GM04504 (cell line): ENCODE measurements around the gene PDE1C.
A peak's percentile ranks its signal among the peaks of the same experiment; 100 is the strongest.
"Not testable (repeated sequence)": the region's sequence is repeated elsewhere in the genome, so short reads cannot be mapped to it uniquely, and the experiment has no call there.

Source experiments
- DNase-seq: peaks from one replicate; pipeline ENCODE4 v3.0.0-alpha.2; 2012; ENCODE audit warnings: low read depth

PDE1C gene

DNA sequence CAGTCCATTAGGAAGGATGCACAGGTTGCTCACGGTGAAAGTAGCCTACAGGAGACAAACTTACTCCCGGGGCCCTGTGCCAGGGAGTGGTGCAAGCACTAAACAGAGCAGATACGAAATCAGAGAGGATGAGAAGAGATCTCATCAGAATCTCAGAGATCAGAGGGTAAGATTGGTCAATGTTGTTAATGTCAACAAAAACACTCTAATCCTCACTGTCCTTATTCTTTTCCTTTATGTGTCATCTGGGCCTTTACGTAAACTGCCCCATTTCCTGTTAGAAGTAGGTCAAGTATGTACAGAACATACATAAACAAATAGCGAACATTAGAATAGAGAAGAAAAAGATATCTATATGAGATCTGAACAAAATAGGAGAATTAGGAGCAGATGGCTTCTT, 220.1 kb downstream of the PDE1C start:
- DNase-seq, result no peak

DNA sequence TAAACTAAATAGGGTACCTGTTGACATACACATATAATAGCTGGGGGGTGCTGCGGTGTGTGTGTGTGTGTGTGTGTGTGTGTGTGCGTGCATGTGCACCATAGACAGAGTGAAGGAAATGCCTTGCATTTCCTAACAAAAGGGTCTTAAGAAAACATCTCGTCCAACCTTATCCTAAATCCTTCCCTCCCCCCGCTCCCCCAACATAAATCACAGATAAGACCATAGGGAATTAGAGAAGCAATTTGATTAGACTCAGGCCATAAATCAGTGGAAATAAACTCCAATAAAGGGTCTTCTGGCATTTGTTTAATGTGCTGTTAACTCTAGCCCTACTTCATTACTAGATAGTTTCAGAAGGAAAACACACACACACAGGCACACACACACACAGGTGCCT, 234.7 kb downstream of the PDE1C start:
- no peak for DNase-seq

DNA sequence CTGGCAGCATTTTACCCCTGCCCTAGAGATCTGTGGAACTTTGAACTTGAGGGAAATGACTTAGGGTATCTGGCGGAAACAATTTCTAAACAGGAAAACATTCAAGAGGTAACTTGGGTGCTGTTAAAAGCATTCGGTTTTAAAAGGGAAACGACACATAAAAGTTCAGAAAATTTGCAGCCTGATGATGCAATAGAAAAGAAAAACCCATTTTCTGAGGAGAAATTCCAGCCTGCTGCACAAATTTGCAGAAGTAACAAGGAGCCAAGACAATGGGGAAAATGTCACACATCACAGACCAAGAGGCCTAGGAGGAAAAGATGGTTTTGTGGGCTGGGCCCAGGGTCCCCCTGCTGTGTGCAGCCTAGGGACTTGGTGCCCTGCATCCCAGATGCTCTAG, 236.6 kb downstream of the PDE1C start:
- DNase-seq, result not testable (repeated sequence)

DNA sequence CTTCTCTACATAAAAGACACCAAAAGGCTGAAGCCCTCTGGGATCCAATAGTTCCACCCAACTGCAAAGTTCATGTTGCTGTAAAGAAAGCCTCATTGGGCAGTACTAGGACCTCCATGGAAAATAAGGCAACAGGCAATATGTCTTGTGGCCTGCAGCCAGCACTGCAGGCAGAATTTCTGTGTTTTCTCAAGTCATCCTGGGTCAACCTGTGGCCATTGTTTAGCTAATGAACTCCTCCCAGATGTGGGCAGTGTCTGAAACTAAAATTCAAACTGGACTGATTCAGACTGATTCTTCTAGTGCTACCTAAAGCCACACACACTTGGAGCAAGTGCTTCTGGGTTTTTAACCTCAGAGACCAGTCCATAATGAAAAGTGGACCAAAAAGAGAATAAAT, 241.7 kb downstream of the PDE1C start:
- no peak for DNase-seq

DNA sequence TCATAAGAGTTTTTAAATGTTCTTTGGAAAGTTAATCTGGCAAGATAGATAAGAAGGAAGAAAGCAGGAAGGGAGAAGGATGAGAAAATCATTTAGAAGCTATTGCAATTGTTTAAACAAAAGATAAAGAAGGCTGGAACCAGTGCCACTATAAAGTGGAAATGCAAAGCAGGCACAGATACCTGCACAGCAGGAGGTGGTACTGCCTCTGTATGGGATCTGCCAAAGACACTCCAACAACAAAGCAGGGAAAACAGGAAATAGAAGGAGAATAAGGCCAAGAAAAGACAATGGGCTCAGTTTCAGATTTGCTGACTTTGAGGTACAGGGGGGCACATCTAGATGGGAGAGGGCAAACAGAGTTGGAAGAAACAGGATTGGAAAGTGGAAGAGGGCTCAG, 244.6 kb downstream of the PDE1C start:
- no peak for DNase-seq

DNA sequence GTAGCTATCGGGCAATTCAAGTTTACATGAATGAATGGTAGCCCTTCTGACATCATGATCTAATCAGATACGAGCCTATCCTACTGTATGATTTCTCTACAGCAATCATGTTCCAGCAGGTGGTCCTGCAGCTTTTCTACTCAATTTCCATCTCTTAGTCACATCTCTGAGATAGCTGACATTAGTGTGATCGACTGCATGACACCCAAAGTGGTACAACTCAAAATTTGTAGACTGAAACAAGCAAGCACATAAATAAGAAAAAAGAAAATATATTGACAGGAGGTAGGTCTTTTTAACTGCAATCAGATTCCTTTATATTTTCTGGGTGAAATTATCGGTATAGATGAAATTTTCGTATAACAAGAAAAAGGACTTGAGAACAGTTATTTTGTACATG, 251.2 kb downstream of the PDE1C start:
- DNase-seq, result no peak

DNA sequence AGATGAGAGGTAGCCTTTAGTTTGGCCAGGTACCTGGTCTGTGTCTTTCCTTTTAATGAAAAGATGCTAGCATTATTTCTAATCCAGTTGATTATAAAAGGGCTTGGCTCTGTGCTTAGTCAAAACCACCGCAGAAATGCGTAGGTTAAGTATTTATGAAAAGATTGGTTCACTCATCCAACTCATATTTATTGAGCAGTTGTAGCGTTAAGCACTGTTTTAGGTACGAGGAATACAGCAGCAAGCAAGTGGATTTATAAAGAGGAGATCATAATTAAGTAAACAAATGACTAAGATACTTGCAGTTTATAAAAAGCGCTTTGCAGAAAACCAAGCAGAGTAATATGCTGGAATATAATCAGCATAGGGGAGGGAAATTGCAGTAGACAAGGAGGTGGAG, 253.4 kb downstream of the PDE1C start:
- no peak for DNase-seq

DNA sequence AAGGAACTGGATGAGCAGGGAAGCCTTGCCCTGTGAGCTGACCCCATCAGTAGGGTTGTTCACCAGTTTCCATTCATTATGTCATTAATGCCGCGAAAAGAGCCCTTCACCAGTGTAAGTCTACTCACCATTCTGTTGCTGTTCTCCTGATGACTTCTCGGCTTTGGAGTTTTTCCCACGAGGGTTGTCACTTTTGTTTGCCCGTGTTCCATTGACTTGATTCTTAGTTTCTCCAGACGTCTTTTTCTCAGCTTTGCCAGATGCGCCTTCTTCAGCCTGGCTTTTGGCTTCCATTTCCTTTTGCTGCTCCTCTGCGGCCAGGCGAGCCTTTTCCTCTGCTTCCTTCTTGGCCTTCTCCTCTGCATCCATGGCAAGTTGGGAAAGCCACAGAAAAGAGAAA, 254.4 kb downstream of the PDE1C start:
- DNase-seq, result no peak

DNA sequence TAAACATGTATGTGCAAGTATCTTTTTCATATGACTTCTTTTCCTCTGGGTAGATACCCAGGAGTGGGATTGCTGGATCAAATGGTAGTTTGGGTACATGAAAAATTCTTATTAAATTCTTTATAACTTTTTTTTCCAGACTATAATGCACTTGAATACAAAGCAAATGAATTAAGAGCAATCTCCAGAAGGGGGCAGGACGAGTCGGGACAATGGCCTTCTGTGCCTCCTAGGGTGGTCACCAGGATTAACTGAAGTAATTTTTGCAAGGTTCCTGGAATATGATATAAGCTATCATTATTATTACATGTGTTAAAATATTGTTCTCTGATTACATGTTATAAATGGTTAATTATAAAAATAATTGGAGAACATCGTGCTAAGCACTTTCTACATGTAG, 256.0 kb downstream of the PDE1C start:
- no peak for DNase-seq

DNA sequence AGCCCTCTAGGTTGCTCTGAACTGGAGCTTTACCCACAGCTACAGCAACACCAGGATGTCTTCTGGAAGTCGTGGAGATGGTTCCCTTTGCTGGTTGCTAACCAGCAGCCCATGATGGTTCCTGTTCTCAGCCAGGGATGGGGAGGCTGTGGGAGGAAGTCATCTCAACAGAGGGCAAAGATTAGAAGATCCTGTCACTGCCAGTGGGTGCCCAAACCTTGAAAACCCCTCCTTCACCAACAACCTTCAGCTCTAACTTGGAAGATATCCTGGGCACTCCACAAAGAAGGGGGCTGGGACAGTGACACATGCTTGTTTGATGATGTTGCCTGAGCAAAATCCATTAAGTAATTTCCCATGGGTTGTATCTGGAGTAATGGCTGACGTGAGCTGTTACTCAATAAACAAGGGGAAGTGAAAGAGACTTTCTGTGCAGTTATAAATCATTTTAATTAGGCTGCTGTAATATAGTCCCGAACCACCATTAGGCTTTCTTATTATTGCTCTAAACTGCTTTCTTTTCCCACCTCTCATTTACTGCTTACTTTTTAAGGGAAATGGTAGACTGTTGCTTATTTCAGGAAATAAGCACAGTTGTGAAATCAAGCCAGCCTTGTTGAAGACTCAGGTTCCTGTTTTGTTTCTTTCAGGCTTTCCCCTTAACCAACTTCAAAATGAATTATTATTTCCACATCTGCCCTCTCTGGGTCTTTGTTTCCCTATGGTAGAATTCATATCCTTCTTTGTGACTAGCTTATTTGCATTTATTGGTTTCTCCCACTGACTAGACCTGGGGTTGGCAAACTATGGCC, 258.4 kb downstream of the PDE1C start:
- DNase-seq, result peak; percentile 60

DNA sequence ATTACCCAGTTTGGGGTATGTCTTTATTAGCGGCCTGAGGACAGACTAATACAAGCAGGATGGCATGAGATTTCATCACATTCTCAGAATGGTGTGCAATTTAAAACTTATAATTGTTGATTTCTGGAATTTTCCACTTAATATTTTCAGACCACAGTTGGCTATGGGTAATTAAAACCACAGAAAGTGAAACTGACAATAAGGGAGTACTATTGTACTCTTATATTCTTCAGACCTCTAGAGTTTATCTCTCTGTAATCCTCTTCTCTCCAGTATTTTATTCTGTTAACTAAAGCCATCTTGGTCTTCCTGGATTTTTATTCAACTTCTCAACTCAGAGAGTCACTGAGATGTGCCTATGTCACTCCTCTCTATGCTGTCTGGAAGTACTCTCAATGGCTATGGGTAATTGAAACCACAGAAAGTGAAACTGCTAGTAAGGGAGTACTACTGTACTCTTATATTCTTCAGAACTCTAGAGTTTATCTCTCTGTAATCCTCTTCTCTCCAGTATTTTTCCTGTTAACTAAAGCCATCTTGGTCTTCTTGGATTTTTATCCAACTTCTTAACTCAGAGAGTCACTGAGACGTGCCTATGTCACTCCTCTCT, 264.9 kb downstream of the PDE1C start:
- DNase-seq, result no peak

DNA sequence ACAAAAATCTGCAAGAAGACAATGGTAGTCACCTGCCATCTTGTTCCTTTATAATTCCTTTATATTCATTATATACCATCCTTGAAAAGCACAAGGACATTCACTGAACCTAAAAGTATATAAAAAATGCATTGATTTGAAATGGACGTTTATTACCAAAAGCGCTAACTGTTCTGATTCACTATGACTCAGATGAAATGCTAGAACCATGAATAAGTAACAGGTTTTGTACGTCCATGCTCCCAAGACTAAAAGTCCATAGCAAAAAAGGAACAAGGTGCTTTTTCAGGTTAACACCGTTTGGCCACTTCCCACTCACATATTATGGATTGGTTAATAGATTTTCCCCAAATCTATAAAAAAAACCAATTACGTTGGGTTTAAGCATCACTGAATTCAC, 273.8 kb downstream of the PDE1C start:
- no peak for DNase-seq

DNA sequence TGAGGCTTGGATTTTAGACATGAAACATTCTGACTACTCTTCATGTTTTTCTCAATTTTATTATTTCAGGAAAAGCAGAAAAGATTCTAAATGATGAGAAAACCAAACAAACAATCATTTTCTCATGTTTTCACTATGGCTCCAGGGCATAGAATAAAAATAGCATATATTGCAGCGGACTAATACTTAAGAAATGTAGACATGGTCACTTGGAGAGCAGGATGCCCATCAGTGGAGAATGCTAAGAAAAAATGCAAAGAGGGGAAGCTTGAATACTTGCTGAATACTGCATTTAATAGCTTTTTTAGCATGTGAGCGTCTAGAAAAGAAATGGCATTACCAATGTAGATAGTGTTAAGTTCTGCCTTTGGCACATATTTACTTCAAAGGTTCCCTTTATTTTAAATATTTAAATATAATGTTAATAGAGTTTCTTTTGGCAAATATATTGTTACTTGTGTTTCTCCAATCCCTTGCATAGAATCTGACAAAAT, 275.3 kb downstream of the PDE1C start:
- no peak for DNase-seq

DNA sequence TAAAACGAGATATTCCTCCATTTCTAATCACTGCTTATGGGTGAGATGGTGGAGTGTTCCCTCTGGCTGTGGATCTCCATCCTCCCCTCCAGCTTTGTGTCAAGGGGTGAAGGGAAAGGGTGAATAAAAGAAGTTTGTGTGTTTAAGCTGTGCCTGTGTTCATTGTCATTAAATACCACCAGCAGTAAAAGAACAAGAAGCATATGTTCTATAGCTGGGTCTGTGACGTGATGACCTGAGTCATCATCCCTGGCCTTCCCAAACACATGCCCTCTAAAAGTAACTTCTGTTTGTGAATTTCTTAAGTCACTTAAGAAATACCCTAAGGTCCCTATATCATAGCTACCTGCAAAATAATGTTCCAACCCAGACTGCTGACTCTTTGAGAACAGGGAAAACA, 278.3 kb downstream of the PDE1C start:
- DNase-seq, result no peak

DNA sequence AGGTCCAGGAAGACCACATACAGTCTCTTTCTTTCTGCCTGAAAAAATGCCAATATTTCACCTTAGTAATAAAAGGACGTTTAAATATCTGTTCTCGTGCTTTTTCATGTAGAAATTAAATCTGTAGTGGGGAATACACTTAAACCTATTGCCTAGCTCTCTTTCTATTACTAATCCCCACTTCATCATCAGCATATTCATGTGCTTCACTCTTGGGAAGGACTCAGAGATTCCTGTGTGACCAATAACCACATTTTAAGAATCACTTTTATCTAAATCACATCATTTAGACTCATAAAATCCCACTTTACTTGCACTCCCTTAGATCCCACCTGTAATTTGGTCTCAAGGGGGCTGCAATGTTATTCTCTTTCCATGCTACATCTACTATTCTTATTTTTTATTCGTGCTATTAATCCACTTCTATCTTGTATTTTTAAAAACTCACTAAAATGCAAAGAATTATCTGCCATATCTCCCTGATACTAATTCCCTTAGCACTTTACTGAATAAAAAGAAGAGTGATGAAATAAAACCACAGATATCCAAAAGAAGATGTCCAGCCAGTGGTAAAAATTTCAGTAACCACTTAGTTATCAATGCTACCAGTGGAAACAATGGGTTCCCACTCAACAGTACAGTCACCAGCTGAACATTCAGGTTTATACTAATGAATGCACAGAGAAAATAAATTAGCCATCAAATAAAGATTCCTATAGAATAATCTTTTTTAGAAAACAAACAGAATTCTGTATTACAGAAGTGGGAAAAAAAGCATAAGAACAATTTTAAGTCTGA, 281.1 kb downstream of the PDE1C start:
- no peak for DNase-seq

DNA sequence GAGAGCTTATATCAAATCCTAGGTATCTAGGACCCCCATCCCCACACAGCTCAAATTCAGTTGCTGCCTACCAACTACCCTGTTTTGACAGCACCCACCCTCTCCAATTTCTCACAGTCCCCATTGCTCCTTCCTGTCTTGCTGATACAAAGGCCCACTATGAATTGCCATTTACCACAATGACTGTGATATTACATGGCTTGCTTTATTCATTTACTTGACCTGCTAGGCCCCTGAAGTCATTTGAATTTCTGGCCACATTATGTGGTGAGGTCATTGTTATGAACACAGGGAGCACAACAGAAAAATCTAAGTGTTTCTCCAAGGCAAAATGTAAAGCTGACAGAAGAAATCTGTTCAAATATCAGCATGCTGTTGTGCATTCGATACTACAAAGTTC, 281.8 kb downstream of the PDE1C start:
- no peak for DNase-seq

DNA sequence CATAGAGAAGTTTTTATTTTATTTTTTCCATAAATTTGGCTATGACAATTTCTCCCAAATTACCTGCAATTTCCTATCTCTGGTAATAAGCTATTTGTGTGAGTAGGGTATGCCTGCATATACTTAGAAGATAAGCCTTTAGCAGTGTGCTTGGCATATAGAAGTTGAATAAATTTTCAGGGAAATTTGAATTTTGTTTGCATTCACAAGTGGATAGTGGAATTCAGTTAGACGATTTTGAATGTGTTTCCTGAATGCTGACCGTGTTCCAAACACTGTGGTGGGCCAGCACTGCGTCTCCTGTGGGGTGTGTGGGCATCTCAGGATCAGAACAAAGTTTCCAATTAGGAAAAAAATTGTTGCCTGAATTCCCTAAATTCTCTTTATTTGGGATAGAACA, 283.9 kb downstream of the PDE1C start:
- DNase-seq, result no peak

DNA sequence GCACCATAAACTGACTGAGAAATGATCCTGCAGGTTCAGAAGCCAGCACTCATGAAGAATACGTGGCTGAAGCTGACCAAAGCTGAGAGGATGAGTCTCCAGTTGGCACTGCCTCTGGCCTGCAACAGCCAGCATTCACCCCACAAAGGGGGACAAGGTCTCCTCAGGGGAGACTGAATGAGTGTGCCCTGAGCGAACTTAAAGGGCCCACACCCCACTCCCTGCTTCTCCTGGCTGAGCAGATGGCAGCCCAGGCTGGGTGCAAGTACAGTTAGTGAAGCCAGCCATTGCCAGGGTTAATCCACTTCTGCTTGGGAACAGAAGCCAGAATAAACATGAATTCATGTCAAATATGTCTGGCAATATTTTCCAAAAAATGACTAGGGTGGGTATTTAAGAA, 285.1 kb downstream of the PDE1C start:
- DNase-seq, result no peak

DNA sequence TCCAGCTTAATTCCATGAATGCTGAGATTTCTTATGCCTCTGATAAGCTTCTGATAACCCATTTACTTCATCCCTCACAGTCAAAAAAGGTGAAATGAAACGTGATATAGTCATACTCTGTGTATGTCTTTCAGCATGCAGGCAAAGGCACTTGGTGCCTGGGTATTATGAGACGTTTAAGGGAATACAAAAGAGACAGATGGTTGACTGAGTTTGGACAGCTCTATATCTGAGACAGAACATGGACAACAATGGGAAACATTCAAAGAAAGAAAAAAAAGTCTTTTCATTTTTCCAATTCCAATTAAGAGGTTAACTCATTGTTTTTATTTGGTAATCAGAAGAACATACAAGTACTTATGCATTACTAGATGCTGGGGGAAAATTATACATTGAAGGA, 287.0 kb downstream of the PDE1C start:
- DNase-seq, result no peak

DNA sequence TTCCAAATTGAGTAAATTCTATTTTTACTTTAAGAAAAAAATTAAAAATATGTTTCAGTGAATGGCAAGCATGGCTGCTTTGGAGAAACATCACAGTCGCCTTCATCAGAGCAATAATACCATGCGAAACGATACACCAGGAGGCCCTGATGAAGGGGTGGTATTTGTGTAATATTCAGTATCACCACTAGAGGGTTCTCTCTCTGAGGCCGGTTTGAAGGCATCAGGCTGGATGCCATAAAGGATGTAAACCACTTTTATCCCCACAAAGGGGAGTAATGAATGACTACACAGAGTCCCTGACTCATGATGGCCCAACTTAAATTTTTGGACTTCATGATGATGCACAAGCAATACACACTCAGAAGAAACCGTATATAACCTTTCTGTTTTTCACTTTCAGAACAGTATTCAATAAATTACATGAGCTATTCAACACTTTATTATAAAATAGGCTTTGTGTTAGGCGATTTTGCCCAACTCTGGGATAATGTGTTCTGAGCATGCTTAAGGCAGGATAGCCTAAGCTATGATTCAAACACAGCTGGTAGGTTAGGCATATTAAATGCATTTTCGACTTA, 287.7 kb downstream of the PDE1C start:
- DNase-seq, result peak; percentile 20

DNA sequence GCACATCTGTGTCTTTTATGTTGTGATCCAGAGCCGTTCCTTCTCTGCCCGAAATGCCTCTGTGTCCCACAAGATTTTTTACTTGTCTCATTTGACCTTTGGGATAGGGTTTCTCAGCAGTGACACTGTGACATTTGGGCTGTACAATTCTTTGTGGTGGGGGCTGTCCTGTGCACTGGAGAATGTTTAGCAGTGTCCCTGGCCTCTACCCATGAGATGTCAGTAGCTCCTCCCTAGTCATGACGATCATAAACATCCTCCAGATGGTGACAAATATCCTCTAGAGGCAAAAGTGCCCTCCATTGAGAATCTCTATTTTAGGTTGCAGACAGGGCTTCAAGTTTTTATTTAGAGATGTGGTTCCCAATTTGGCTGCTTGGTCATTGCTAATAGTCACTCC, 291.9 kb downstream of the PDE1C start:
- no peak for DNase-seq

DNA sequence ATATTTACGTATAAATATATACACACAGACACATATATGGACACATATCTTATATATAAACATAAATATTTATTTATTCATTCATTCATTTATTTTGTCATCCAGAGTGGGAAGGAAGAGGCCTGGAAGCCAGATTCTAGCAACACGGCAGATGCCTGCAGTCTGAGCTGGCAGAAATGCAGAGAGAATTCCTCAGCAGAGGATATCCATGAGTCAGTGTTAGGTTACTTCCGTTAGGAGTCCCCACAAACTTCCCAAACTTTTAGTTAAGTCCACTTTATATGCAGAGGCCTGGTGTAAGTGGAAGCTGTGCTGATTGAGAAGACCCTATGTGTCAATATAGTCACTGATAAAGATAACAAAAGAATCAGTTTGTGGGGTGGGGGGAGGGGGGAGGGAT, 293.6 kb downstream of the PDE1C start:
- DNase-seq, result peak; percentile 13

DNA sequence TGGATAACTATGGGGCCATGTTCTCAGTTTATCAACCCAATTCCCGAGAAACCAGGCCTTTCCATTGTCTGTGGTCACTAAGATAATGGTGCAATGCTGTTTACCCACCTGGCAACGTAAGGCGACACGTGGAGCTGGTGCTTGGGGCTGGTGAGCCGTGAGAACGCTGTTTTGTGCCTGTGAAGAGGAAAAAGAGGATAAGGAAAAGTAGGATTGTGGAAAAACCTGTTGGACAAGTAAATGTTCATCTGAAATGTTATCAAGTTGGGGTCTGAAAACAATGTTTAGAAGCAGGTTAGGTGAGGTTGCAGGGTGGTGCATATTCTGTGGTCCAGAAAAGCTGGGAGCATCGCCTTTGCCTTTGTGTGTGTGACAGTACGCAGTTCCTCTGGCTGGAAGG, 294.7 kb downstream of the PDE1C start:
- DNase-seq, result no peak
